IMR-90 (cell line): ENCODE data around the gene NRG4. TPM values are rescaled to one million over a fixed set of nuclear protein-coding genes. Genes with fewer than 3 reads are reported as not detected.

Experiments
- microRNA-seq, 2 experiments: library from miRNA; stranded (forward) in 1 of 2; unstranded in 1 of 2; fragments of 10-50 nt in 1 of 2; fragments of <30 nt in 1 of 2; gene quantifications in 1 of 2; microRNA quantifications in 1 of 2; one replicate each; pipeline versions ENCODE3 to v1.1.0; 2013 to 2020; ENCODE audit not compliant: insufficient read depth in 1 of 2, insufficient read length in 1 of 2, unreplicated experiment in 1 of 2
- polyA plus RNA-seq, 3 experiments: library from polyadenylated mRNA; depleted of rRNA; stranded (reverse); fragments of >200 nt; gene quantifications; 2 replicates each; pipeline ENCODE4 v1.2.3, GENCODE V29; 2012; ENCODE audit warnings: low replicate concordance in 1 of 3
- small RNA-seq, 5 experiments: library from RNA; depleted of rRNA; stranded (forward); fragments of <200 nt; gene quantifications; one replicate each; pipeline ENCODE3, GENCODE V24; 2012
- total RNA-seq: library from RNA; depleted of rRNA; stranded (reverse); fragments of >200 nt; gene quantifications from 2 replicates; pipeline ENCODE4 v1.2.3, GENCODE V29; 2012; rRNA removed

NRG4 gene
- total and polyA plus RNA-seq, 2 of the 4 experiments (the other 2 are of a cell fraction), result not detected

Small RNA genes lying within 50 kb of the gene (microRNA-seq; reads per million reads assigned to microRNA genes)
- not detected for gene RN7SL510P (ENCODE audit: insufficient read depth, insufficient read length)

Small RNA genes lying within 50 kb of the gene (small RNA-seq; reads per million reads assigned to genes)
- gene RN7SL510P, result 0 reads per million in 5 experiments

Other genes with a start within 250 kb of the NRG4 start
- gene UBE2Q2, start 169.0 kb downstream of the NRG4 start, total RNA-seq, result 28.9 and 44.2 TPM in 2 replicates
- gene UBE2Q2, start 169.0 kb downstream of the NRG4 start, polyA plus RNA-seq (2012; rRNA removed), result 14.0 and 18.0 TPM in 2 replicates
- 43.3 and 45.2 TPM in 2 replicates for gene FBXO22, start 108.5 kb downstream of the NRG4 start, total RNA-seq
- gene FBXO22, start 108.5 kb downstream of the NRG4 start, polyA plus RNA-seq (2012; rRNA removed), result 22.4 and 24.5 TPM in 2 replicates
- gene TMEM266, start 47.6 kb upstream of the NRG4 start, total RNA-seq, result under 0.01 TPM in 1 of 2 replicates, not detected in the other
- 0.06 TPM in 1 of 2 replicates, not detected in the other for gene TMEM266, start 47.6 kb upstream of the NRG4 start, polyA plus RNA-seq (2012; rRNA removed)